SU-DHL-6 (cell line): ENCODE data around the gene PTPRN2.

Source experiments
- EZH2phosphoT487 ChIP-seq: fragments of 200-600 bp; sonication (generic), shearing (Covaris generic); conservative IDR thresholded peaks from 2 replicates; pipeline ENCODE4 v1.6.1; 2018; ENCODE audit warnings: mild to moderate bottlenecking, antibody characterized with exemption, low read length, moderate library complexity, mixed read lengths
- TF ChIP-seq, protein P1 (sequence below): fragments of 200-600 bp; sonication (generic); IDR thresholded peaks from one replicate; pipeline ENCODE4 v1.5.1; 2017; ENCODE audit warnings: antibody characterized with exemption, mild to moderate bottlenecking, low read length, moderate library complexity; ENCODE audit not compliant: insufficient read depth, poor library complexity, severe bottlenecking

DNA sequence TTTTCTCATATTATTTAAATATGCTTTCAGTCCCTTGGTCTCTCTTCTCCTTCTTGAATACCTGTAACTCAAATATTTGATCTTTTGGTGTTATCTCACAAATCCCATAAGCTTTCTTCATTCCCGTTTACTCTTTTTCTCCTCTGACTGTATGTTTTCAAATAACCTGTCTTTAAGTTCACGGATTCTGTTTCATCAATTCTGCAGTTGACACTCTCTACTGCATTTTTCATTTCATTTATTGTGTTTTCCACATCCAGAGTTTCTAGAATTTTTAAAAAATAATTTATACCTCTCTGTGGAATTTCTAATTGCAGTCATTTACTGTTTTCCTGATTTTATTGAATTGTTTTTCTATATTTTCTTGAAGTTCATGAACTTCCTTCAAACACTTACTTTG, 298.4 kb downstream of the PTPRN2 start:
- TF ChIP-seq, protein P1, sequence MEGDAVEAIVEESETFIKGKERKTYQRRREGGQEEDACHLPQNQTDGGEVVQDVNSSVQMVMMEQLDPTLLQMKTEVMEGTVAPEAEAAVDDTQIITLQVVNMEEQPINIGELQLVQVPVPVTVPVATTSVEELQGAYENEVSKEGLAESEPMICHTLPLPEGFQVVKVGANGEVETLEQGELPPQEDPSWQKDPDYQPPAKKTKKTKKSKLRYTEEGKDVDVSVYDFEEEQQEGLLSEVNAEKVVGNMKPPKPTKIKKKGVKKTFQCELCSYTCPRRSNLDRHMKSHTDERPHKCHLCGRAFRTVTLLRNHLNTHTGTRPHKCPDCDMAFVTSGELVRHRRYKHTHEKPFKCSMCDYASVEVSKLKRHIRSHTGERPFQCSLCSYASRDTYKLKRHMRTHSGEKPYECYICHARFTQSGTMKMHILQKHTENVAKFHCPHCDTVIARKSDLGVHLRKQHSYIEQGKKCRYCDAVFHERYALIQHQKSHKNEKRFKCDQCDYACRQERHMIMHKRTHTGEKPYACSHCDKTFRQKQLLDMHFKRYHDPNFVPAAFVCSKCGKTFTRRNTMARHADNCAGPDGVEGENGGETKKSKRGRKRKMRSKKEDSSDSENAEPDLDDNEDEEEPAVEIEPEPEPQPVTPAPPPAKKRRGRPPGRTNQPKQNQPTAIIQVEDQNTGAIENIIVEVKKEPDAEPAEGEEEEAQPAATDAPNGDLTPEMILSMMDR = no peak
- TF ChIP-seq EZH2phosphoT487 = no peak
